ENCODE measurements around the gene SLC17A5. TPM values are rescaled to one million over a fixed set of nuclear protein-coding genes. Genes with fewer than 3 reads are reported as not detected.
"Not testable (repeated sequence)": the region's sequence is repeated elsewhere in the genome, so short reads cannot be mapped to it uniquely, and the experiment has no call there.

The SLC17A5 gene
- total RNA-seq, 1 experiment from 2014 or later: 6.1 TPM

- H3K4me1 Mint-ChIP-seq (ENCODE audit: insufficient read depth, unreplicated experiment): peaks cover 18% of the 10 kb centered on the region
- ChIA-PET CTCF (interaction anchor here (0.6 to 10.4 kb wide), 8 partner anchors 11 to 409 kb away, joined by 3 to 203 read pairs (median 4); no protein-coding TSS in a partner anchor), POLR2A (interaction anchor here (0.6 to 2.2 kb wide), 11 partner anchors 14 to 56 kb away, joined by 3 to 15 read pairs (median 3); no protein-coding TSS in a partner anchor)
- no peaks in the 10 kb centered on the region for H3K9me3 Mint-ChIP-seq (ENCODE audit: unreplicated experiment)
- TF ChIP-seq CTCF (IDR thresholded peaks at IDR 0.05; ENCODE audit: unreplicated experiment): no peak
- H3K36me3 Mint-ChIP-seq (ENCODE audit: insufficient read depth, unreplicated experiment): no peaks in the 10 kb centered on the region
- intact Hi-C loops (cut with micrococcal nuclease): no loop called here
- no peak overlapping the region for H3K4me3 Mint-ChIP-seq (ENCODE audit: unreplicated experiment)
- no TSS peak for BruUV-seq (replicated peaks)
- H3K27ac Mint-ChIP-seq (ENCODE audit: low read depth, unreplicated experiment): peak overlapping the region; percentile 75
- peak; percentile 57 for DNase-seq (ENCODE audit: unreplicated experiment)
- H3K27me3 Mint-ChIP-seq (ENCODE audit: insufficient read depth, unreplicated experiment): no peaks in the 10 kb centered on the region
Observed at GRCh38 chr6:73680289-73680918, 26.6 kb upstream of the SLC17A5 start.

GRCh38 chr6:73679846-73680245 is 26.1 kb upstream of the SLC17A5 start:
- not testable (repeated sequence) for H3K27me3 Mint-ChIP-seq (ENCODE audit: insufficient read depth, unreplicated experiment); H3K9me3 Mint-ChIP-seq (ENCODE audit: unreplicated experiment); BruUV-seq (replicated peaks); H3K36me3 Mint-ChIP-seq (ENCODE audit: insufficient read depth, unreplicated experiment); H3K4me3 Mint-ChIP-seq (ENCODE audit: unreplicated experiment); DNase-seq (ENCODE audit: unreplicated experiment)
- Mint-ChIP-seq H3K4me1 (ENCODE audit: insufficient read depth, unreplicated experiment) (peaks cover 21% of the 10 kb centered on the region), H3K27ac (ENCODE audit: low read depth, unreplicated experiment) (peak overlapping the region; percentile 75)
- ChIA-PET POLR2A (interaction anchor here (0.6 to 2.2 kb wide), 10 partner anchors 15 to 57 kb away, joined by 3 to 15 read pairs (median 4); no protein-coding TSS in a partner anchor), CTCF (interaction anchor here (0.6 to 10.4 kb wide), 5 partner anchors 11 to 410 kb away, joined by 3 to 203 read pairs (median 5); no protein-coding TSS in a partner anchor)
- intact Hi-C loops (cut with micrococcal nuclease): loop anchor here (10.0 kb wide), 1 partner anchor 1525 kb away; the partner anchor contains the start of gene COL12A1

DNA sequence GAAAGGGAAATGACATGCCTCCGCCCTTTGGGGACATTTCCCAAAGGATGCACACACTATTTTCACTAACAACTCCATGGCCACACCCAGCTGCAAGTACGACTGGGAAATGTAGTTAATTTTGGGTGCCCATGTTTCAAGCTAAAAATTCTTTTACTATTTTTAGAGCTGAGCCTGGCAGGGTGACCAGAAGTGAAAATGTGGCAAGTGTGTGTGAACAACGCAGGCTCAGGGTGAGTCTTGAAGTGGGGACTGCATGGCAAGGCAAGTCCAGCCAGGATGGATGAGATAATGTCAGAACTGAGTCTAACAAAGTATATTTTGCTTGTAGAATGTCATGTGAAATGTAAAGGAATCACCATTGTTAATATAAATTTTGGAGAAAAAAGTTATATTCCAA is 25.2 kb upstream of the SLC17A5 start:
- H3K9me3 Mint-ChIP-seq (ENCODE audit: unreplicated experiment): no peaks in the 10 kb centered on the region
- no TSS peak for BruUV-seq (replicated peaks)
- H3K27ac Mint-ChIP-seq (ENCODE audit: low read depth, unreplicated experiment): no peak overlapping the region
- no peak for DNase-seq (ENCODE audit: unreplicated experiment)
- no peak overlapping the region for H3K4me3 Mint-ChIP-seq (ENCODE audit: unreplicated experiment)
- no peak for TF ChIP-seq CTCF (IDR thresholded peaks at IDR 0.05; ENCODE audit: unreplicated experiment)
- H3K36me3 Mint-ChIP-seq (ENCODE audit: insufficient read depth, unreplicated experiment): no peaks in the 10 kb centered on the region
- no peaks in the 10 kb centered on the region for H3K27me3 Mint-ChIP-seq (ENCODE audit: insufficient read depth, unreplicated experiment)
- ChIA-PET CTCF (interaction anchor here (0.6 to 10.4 kb wide), 4 partner anchors 53 to 1532 kb away, joined by 3 to 203 read pairs (median 38); no protein-coding TSS in a partner anchor), POLR2A (interaction anchor here (0.6 to 1.4 kb wide), 2 partner anchors 17 to 23 kb away, joined by 3 read pairs; no protein-coding TSS in a partner anchor)
- peaks cover 21% of the 10 kb centered on the region for H3K4me1 Mint-ChIP-seq (ENCODE audit: insufficient read depth, unreplicated experiment)
- intact Hi-C loops (cut with micrococcal nuclease): loop anchor here (10.0 kb wide), 1 partner anchor 1526 kb away; the partner anchor contains the start of gene COL12A1

- POLR2A ChIA-PET: interaction anchor here (0.7 to 2.7 kb wide), 6 partner anchors 19 to 58 kb away, joined by 3 to 17 read pairs (median 4); no protein-coding TSS in a partner anchor
- no peaks in the 10 kb centered on the region for H3K27me3 Mint-ChIP-seq (ENCODE audit: insufficient read depth, unreplicated experiment)
- peaks cover 18% of the 10 kb centered on the region for H3K4me1 Mint-ChIP-seq (ENCODE audit: insufficient read depth, unreplicated experiment)
- CTCF ChIA-PET: interaction anchor here (0.5 to 10.4 kb wide), 28 partner anchors 9 to 1533 kb away, joined by 3 to 203 read pairs (median 5); partner anchors contain the start of gene CD109
- intact Hi-C loops (cut with micrococcal nuclease): loop anchor here (1.0 to 10.0 kb wide), 3 partner anchors 21 to 1529 kb away; partner anchors contain the start of genes CD109 and COL12A1
- H3K27ac Mint-ChIP-seq (ENCODE audit: low read depth, unreplicated experiment): no peak overlapping the region
- peak; percentile 90 for DNase-seq (ENCODE audit: unreplicated experiment)
- H3K9me3 Mint-ChIP-seq (ENCODE audit: unreplicated experiment): no peaks in the 10 kb centered on the region
- TF ChIP-seq CTCF (IDR thresholded peaks at IDR 0.05; ENCODE audit: unreplicated experiment): peak; percentile 85
- no peaks in the 10 kb centered on the region for H3K36me3 Mint-ChIP-seq (ENCODE audit: insufficient read depth, unreplicated experiment)
- no TSS peak for BruUV-seq (replicated peaks)
- H3K4me3 Mint-ChIP-seq (ENCODE audit: unreplicated experiment): no peak overlapping the region
Observed at GRCh38 chr6:73675466-73676098, 21.8 kb upstream of the SLC17A5 start.
